ENCODE data around the gene FBXO42. TPM values are rescaled to one million over a fixed set of nuclear protein-coding genes. Genes with fewer than 3 reads are reported as not detected.

The FBXO42 gene
- total and polyA plus RNA-seq, 2 experiments from 2014 or later: 6.0 to 20.7 TPM

DNA sequence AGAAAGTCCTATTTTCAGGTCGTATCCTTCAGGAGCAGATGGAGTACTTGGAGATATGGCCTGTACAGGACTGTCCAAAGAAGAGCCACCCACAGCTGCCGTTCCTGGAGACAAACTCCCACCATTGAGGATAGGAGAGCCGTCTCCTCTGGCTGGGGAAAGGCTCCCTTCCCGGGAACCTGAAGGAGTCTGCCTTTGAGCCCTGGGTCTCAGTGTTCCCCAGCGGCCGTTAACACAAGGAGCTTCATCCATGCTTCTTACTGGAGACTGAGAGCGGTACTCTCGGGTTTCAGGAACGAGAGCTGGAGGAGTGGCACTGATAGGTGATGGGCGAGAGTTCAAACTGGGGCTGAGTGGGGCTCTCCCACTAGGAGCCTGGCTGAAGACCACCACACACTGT is 100.9 kb downstream of the FBXO42 start (continued):
- TF ChIP-seq, protein P1, sequence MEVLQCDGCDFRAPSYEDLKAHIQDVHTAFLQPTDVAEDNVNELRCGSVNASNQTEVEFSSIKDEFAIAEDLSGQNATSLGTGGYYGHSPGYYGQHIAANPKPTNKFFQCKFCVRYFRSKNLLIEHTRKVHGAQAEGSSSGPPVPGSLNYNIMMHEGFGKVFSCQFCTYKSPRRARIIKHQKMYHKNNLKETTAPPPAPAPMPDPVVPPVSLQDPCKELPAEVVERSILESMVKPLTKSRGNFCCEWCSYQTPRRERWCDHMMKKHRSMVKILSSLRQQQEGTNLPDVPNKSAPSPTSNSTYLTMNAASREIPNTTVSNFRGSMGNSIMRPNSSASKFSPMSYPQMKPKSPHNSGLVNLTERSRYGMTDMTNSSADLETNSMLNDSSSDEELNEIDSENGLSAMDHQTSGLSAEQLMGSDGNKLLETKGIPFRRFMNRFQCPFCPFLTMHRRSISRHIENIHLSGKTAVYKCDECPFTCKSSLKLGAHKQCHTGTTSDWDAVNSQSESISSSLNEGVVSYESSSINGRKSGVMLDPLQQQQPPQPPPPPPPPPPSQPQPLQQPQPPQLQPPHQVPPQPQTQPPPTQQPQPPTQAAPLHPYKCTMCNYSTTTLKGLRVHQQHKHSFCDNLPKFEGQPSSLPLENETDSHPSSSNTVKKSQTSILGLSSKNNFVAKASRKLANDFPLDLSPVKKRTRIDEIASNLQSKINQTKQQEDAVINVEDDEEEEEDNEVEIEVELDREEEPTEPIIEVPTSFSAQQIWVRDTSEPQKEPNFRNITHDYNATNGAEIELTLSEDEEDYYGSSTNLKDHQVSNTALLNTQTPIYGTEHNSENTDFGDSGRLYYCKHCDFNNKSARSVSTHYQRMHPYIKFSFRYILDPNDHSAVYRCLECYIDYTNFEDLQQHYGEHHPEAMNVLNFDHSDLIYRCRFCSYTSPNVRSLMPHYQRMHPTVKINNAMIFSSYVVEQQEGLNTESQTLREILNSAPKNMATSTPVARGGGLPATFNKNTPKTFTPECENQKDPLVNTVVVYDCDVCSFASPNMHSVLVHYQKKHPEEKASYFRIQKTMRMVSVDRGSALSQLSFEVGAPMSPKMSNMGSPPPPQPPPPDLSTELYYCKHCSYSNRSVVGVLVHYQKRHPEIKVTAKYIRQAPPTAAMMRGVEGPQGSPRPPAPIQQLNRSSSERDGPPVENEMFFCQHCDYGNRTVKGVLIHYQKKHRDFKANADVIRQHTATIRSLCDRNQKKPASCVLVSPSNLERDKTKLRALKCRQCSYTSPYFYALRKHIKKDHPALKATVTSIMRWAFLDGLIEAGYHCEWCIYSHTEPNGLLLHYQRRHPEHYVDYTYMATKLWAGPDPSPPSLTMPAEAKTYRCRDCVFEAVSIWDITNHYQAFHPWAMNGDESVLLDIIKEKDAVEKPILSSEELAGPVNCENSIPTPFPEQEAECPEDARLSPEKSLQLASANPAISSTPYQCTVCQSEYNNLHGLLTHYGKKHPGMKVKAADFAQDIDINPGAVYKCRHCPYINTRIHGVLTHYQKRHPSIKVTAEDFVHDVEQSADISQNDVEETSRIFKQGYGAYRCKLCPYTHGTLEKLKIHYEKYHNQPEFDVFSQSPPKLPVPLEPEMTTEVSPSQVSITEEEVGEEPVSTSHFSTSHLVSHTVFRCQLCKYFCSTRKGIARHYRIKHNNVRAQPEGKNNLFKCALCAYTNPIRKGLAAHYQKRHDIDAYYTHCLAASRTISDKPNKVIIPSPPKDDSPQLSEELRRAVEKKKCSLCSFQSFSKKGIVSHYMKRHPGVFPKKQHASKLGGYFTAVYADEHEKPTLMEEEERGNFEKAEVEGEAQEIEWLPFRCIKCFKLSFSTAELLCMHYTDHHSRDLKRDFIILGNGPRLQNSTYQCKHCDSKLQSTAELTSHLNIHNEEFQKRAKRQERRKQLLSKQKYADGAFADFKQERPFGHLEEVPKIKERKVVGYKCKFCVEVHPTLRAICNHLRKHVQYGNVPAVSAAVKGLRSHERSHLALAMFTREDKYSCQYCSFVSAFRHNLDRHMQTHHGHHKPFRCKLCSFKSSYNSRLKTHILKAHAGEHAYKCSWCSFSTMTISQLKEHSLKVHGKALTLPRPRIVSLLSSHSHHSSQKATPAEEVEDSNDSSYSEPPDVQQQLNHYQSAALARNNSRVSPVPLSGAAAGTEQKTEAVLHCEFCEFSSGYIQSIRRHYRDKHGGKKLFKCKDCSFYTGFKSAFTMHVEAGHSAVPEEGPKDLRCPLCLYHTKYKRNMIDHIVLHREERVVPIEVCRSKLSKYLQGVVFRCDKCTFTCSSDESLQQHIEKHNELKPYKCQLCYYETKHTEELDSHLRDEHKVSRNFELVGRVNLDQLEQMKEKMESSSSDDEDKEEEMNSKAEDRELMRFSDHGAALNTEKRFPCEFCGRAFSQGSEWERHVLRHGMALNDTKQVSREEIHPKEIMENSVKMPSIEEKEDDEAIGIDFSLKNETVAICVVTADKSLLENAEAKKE (CRISPR knock-in tag; IDR thresholded peaks at IDR 0.05): no peak
- TF ChIP-seq ZNF331 (CRISPR knock-in tag; IDR thresholded peaks at IDR 0.05; ENCODE audit: low read depth) (no peak), EZH2 (IDR thresholded peaks at IDR 0.05; ENCODE audit: low read depth, unreplicated experiment) (no peak), JUNB (IDR thresholded peaks at IDR 0.05; ENCODE audit: unreplicated experiment) (no peak)
- TF ChIP-seq, protein P2, sequence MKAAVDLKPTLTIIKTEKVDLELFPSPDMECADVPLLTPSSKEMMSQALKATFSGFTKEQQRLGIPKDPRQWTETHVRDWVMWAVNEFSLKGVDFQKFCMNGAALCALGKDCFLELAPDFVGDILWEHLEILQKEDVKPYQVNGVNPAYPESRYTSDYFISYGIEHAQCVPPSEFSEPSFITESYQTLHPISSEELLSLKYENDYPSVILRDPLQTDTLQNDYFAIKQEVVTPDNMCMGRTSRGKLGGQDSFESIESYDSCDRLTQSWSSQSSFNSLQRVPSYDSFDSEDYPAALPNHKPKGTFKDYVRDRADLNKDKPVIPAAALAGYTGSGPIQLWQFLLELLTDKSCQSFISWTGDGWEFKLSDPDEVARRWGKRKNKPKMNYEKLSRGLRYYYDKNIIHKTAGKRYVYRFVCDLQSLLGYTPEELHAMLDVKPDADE (IDR thresholded peaks at IDR 0.05): no peak

DNA sequence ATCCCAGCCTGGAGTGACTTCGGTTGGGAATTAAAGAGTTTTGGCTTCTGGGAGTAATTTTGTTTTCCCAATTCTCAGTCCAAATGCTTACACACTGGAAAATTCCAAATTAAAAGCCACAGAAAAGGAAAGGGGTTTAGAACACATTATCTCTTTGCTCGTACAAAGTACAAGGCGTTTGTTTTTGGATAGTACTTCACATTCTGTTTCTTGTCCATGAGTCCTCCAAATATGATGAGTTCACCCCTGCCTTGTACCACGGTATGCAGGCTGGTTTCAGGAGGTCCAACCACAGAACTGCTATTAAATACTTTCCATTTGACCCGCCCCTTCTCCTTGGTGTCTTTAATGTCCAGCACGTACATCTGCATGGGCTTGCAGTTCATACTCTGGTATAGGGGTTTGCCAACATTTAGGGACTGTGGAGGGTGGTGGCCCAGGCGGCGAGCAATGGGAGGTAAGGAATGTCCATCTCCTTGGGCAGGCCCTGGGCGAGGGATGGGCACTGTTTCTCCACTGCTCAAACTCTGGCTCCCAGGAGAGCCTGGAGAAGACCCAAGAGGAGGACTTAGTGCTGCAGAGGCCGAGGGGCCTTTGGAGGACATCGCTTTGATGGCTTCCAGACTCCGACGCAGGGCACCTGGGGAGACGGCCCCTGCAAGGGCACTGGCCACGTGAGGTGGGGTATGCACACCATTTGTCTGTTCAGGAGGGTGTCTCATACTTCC is 101.6 kb downstream of the FBXO42 start:
- ATAC-seq (no peak), DNase-seq (ENCODE audit: low spot score) (no peak)
- Histone ChIP-seq H3K27ac (ENCODE audit: low read depth) (no peak overlapping the region), H3K27me3 (ENCODE audit: insufficient read depth) (no peaks in the 10 kb centered on the region), H4K20me1 (replicated peaks; ENCODE audit: insufficient read depth) (peaks cover 5% of the 10 kb centered on the region), H3K9me2 (ENCODE audit: insufficient read depth) (no peaks in the 10 kb centered on the region), H3F3A (replicated peaks; ENCODE audit: low read depth) (peaks cover 4% of the 10 kb centered on the region; the same call in 1 of the 2 replicates), H3K36me3 (ENCODE audit: insufficient read depth) (peaks cover 8% of the 10 kb centered on the region; the same call in 1 of the 2 replicates), H2AFZ (no peak overlapping the region), H3K4me3 (no peak overlapping the region), H3K79me2 (replicated peaks; ENCODE audit: insufficient read depth) (no peaks in the 10 kb centered on the region), H3K4me1 (ENCODE audit: insufficient read depth) (no peaks in the 10 kb centered on the region), H3K4me2 (no peak overlapping the region)
- H3K4me3 Mint-ChIP-seq: no peak overlapping the region
- no peaks in the 10 kb centered on the region for H3K4me1 Mint-ChIP-seq
- no peaks in the 10 kb centered on the region for H3K27me3 Mint-ChIP-seq (ENCODE audit: insufficient read depth, low read depth, poor library complexity)
- peaks cover 8% of the 10 kb centered on the region for H3K36me3 Mint-ChIP-seq (ENCODE audit: low read depth)
- H3K9me3 Mint-ChIP-seq: no peaks in the 10 kb centered on the region
- no peak overlapping the region; the same call in 1 of the 2 replicates for H3K27ac Mint-ChIP-seq
- no peak for TF ChIP-seq STAT1 (IDR thresholded peaks at IDR 0.05; ENCODE audit: unreplicated experiment)
- no peak for TF ChIP-seq JUNB (IDR thresholded peaks at IDR 0.05; ENCODE audit: unreplicated experiment)
- TF ChIP-seq, protein P2 (IDR thresholded peaks at IDR 0.05): no peak
- no peak for TF ChIP-seq EZH2 (IDR thresholded peaks at IDR 0.05; ENCODE audit: low read depth, unreplicated experiment)
- TF ChIP-seq NANOG (IDR thresholded peaks at IDR 0.05; ENCODE audit: borderline replicate concordance): no peak
- no peak for TF ChIP-seq EZH2phosphoT487 (IDR thresholded peaks at IDR 0.05; ENCODE audit: unreplicated experiment)
